Metanephros (tissue), 1 donor: ENCODE data around the gene CMTM7. TPM values are rescaled to one million over a fixed set of nuclear protein-coding genes. Genes with fewer than 3 reads are reported as not detected.

Source experiments
- total RNA-seq: library from RNA; depleted of rRNA; stranded (reverse); fragments of >200 nt; gene quantifications from one replicate; pipeline ENCODE4 v1.2.3, GENCODE V29; 2014

The CMTM7 gene
- total RNA-seq, result 18.6 TPM

GRCh38 chr3:32391643-32392535, at the start of gene CMTM7:
Gene CMTM7, plus strand, starts transcription at chr3:32391853. Its CDS starts 54 bp downstream, at chr3:32391907.

DNA sequence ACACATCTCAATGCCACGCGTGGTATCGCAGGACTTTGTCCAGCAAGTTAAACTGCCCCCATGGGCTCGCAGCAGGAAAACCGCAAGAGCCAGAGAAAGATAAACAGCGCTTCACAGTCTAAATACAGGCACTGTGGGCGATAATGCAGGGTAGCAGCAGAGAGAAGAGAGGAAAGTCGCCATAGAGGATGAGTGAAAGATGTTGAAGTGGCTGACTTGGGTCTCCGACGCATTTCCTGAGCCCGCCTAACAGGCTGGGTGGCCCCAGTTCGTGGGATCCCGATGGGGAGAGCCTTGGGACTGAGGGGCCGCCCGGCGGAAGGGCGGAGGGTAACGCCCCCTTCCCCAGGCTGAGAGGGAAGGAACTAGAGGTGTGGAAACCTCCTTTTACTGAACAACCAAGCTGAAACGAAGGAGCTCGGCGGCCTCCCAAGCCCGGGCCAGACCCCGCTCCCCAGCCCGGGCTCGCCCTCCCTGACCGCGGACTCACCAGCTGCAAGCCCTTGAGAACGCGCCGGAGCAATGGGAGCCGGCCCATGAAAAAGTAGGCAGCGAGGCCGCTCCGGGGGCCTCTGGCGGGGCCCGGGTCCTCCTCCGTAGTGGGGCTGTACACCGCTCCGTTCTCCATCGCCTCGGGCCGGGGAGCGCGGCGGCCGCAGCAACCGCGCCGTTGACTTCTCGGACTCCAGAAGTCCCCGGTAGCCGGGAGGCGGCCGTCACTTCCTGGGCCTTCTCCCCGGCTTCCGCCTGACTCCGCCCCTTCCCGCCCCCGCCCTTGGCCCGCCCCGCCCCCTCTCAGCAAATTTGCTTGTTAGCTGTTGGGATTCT, 110.7 kb downstream of the CMTM7 start, which contains the start of gene CMTM6:
CMTM6 (minus strand) TSS at position 735 of the 828 bp plus-strand sequence; CDS start at position 628, 107 bp downstream.

Other genes starting within 250 kb of the CMTM7 start
- 7.5 TPM for gene CMTM8, start 153.2 kb upstream of the CMTM7 start, total RNA-seq
- 57.7 TPM for gene CMTM6, start 111.0 kb downstream of the CMTM7 start, total RNA-seq
- 28.4 TPM for gene DYNC1LI1, start 179.0 kb downstream of the CMTM7 start, total RNA-seq